H9 (cell line): Measurements from ENCODE around the gene IL18BP. TPM values are rescaled to one million over a fixed set of nuclear protein-coding genes. Genes with fewer than 3 reads are reported as not detected.

ENCODE experiments used
- DNase-seq: peaks from one replicate; pipeline ENCODE4 v3.0.0-alpha.2; 2017
- H2AFZ ChIP-seq: one replicate; pipeline ENCODE4 v1.6.1; 2013; ENCODE audit warnings: mild to moderate bottlenecking, low read length, control low read depth, moderate library complexity
- H2AK5ac ChIP-seq: 2 replicates; pipeline ENCODE4 v1.6.1; 2013; ENCODE audit warnings: low read length, control low read depth, mixed read lengths; ENCODE audit not compliant: insufficient read length
- H2BK120ac ChIP-seq: one replicate; pipeline ENCODE4 v1.6.1; 2013; ENCODE audit warnings: low read depth, mild to moderate bottlenecking, low read length, control low read depth, inconsistent platforms; ENCODE audit not compliant: poor library complexity, severe bottlenecking
- H2BK12ac ChIP-seq: 2 replicates; pipeline ENCODE4 v1.6.1; 2013; ENCODE audit warnings: low read length, control low read depth, mixed read lengths, low read depth; ENCODE audit not compliant: insufficient read length
- H2BK15ac ChIP-seq: 2 replicates; pipeline ENCODE4 v1.6.1; 2013; ENCODE audit warnings: low read depth, low read length, control low read depth
- H2BK20ac ChIP-seq: one replicate; pipeline ENCODE4 v1.6.1; 2013; ENCODE audit warnings: low read depth, mild to moderate bottlenecking, low read length, control low read depth, inconsistent platforms; ENCODE audit not compliant: poor library complexity, severe bottlenecking
- H2BK5ac ChIP-seq: 2 replicates; pipeline ENCODE4 v1.6.1; 2013; ENCODE audit warnings: low read length, control low read depth, mixed read lengths; ENCODE audit not compliant: insufficient read length
- H3K14ac ChIP-seq: 2 replicates; pipeline ENCODE4 v1.6.1; 2013; ENCODE audit warnings: low read length, control low read depth; ENCODE audit not compliant: insufficient read depth
- H3K18ac ChIP-seq: 2 replicates; pipeline ENCODE4 v1.6.1; 2013; ENCODE audit warnings: low read depth, mild to moderate bottlenecking, mixed read lengths, low read length, control low read depth; ENCODE audit not compliant: insufficient read length
- H3K23ac ChIP-seq: 2 replicates; pipeline ENCODE4 v1.6.1; 2013; ENCODE audit warnings: low read length, control low read depth, mixed read lengths, low read depth; ENCODE audit not compliant: insufficient read length
- H3K23me2 ChIP-seq: 2 replicates; pipeline ENCODE4 v1.6.1; 2013; ENCODE audit warnings: low read depth, mild to moderate bottlenecking, mixed read lengths, low read length, control low read depth; ENCODE audit not compliant: insufficient read length, poor library complexity, severe bottlenecking
- H3K27ac ChIP-seq: 2 replicates; pipeline ENCODE4 v1.5.1; 2013; ENCODE audit warnings: low read length, control low read depth, mixed read lengths, low read depth; ENCODE audit not compliant: insufficient read length
- H3K27me3 ChIP-seq: 2 replicates; pipeline ENCODE4 v1.6.1; 2013; ENCODE audit warnings: low read length, control low read depth, inconsistent platforms; ENCODE audit not compliant: insufficient read depth
- H3K4ac ChIP-seq: 2 replicates; pipeline ENCODE4 v1.6.1; 2013; ENCODE audit warnings: low read depth, mild to moderate bottlenecking, control low read depth, inconsistent platforms, low read length, moderate library complexity
- H3K4me1 ChIP-seq: 2 replicates; pipeline ENCODE4 v1.6.1; 2013; ENCODE audit warnings: low read length, control low read depth, inconsistent platforms; ENCODE audit not compliant: insufficient read depth
- H3K4me2 ChIP-seq: 2 replicates; pipeline ENCODE4 v1.6.1; 2013; ENCODE audit warnings: low read length, control low read depth, mixed read lengths; ENCODE audit not compliant: insufficient read length, insufficient read depth
- H3K56ac ChIP-seq: 2 replicates; pipeline ENCODE4 v1.6.1; 2013; ENCODE audit warnings: low read depth, mild to moderate bottlenecking, mixed read lengths, low read length, control low read depth; ENCODE audit not compliant: insufficient read length
- H3K79me1 ChIP-seq: 2 replicates; pipeline ENCODE4 v1.6.1; 2013; ENCODE audit warnings: low read depth, mild to moderate bottlenecking, moderate library complexity, low read length, control low read depth, inconsistent platforms; ENCODE audit not compliant: insufficient read depth, poor library complexity, severe bottlenecking
- H3K79me2 ChIP-seq: 2 replicates; pipeline ENCODE4 v1.6.1; 2013; ENCODE audit warnings: low read length, control low read depth, inconsistent platforms; ENCODE audit not compliant: insufficient read depth
- H3K9ac ChIP-seq: 2 replicates; pipeline ENCODE4 v1.6.1; 2013; ENCODE audit warnings: low read length, control low read depth, mixed read lengths; ENCODE audit not compliant: insufficient read length; ENCODE audit errors: extremely low read depth
- H3K9me3 ChIP-seq: one replicate; pipeline ENCODE4 v1.6.1; 2013; ENCODE audit warnings: low read depth, low read length, inconsistent platforms; ENCODE audit not compliant: control insufficient read depth
- H3T11ph ChIP-seq: one replicate; pipeline ENCODE4 v1.6.1; 2013; ENCODE audit warnings: mild to moderate bottlenecking, low read length, control low read depth, inconsistent platforms
- H4K20me1 ChIP-seq: one replicate; pipeline ENCODE4 v1.6.1; 2013; ENCODE audit not compliant: control insufficient read depth, insufficient read length, insufficient read depth
- H4K5ac ChIP-seq: 2 replicates; pipeline ENCODE4 v1.6.1; 2013; ENCODE audit warnings: low read depth, mild to moderate bottlenecking, mixed read lengths, low read length, control low read depth; ENCODE audit not compliant: insufficient read length
- H4K8ac ChIP-seq: replicated peaks from 2 replicates; pipeline ENCODE4 v1.6.1; 2013; ENCODE audit warnings: low read length, control low read depth, mixed read lengths, low read depth; ENCODE audit not compliant: insufficient read length
- H4K91ac ChIP-seq: 2 replicates; pipeline ENCODE4 v1.6.1; 2013; ENCODE audit warnings: low read depth, mild to moderate bottlenecking, moderate library complexity, mixed read lengths, low read length, control low read depth; ENCODE audit not compliant: insufficient read length
- H3K27ac Mint-ChIP-seq, 3 experiments: 2 replicates in 2 of 3; 3 replicates in 1 of 3; pipeline ENCODE4 v1.8.0; 2020 to 2021; ENCODE audit warnings: mixed read lengths in 3 of 3, mild to moderate bottlenecking in 1 of 3, moderate library complexity in 1 of 3
- H3K27me3 Mint-ChIP-seq: 2 replicates; pipeline ENCODE4 v1.8.0; 2021; ENCODE audit warnings: low read depth, mild to moderate bottlenecking, moderate library complexity, mixed read lengths
- H3K36me3 Mint-ChIP-seq, 3 experiments: 2 replicates in 2 of 3; 3 replicates in 1 of 3; pipeline ENCODE4 v1.8.0; 2020 to 2021; ENCODE audit warnings: low read depth in 3 of 3, mixed read lengths in 3 of 3; ENCODE audit not compliant: insufficient read depth in 1 of 3
- H3K4me1 Mint-ChIP-seq, 2 experiments: 2 replicates each; pipeline ENCODE4 v1.8.0; 2020; ENCODE audit warnings: mixed read lengths in 2 of 2
- H3K4me3 Mint-ChIP-seq, 2 experiments: 2 replicates in 1 of 2; 3 replicates in 1 of 2; pipeline ENCODE4 v1.8.0; 2020 to 2021; ENCODE audit warnings: mild to moderate bottlenecking in 2 of 2, mixed read lengths in 2 of 2, moderate library complexity in 1 of 2
- H3K9me3 Mint-ChIP-seq, 2 experiments: 2 replicates in 1 of 2; 3 replicates in 1 of 2; pipeline ENCODE4 v1.8.0; 2020; ENCODE audit warnings: mild to moderate bottlenecking in 2 of 2, mixed read lengths in 2 of 2, moderate library complexity in 1 of 2
- CTCF ChIP-seq: fragments of 200-600 bp; sonication (generic); conservative IDR thresholded peaks from 3 replicates; pipeline ENCODE4 v1.8.0; 2021; ENCODE audit warnings: antibody characterized with exemption, mild to moderate bottlenecking
- WGBS: extraction: QIAGEN DNeasy Blood & Tissue Kit; methylation state at CpG from one replicate; pipeline ENCODE4 v1.1.7; 2013; ENCODE audit warnings: missing lambda C conversion rate, low lambda C conversion rate, mixed read lengths; ENCODE audit not compliant: insufficient read length; ENCODE audit errors: extremely low coverage; 5-methylcytosine and 5-hydroxymethylcytosine counted together
- total RNA-seq: library from RNA; stranded (reverse); gene quantifications from 2 replicates; pipeline ENCODE4 v1.2.1, GENCODE V29; 2021

Gene IL18BP
- total RNA-seq, 1 experiment from 2014 or later = 10.2 TPM

DNA sequence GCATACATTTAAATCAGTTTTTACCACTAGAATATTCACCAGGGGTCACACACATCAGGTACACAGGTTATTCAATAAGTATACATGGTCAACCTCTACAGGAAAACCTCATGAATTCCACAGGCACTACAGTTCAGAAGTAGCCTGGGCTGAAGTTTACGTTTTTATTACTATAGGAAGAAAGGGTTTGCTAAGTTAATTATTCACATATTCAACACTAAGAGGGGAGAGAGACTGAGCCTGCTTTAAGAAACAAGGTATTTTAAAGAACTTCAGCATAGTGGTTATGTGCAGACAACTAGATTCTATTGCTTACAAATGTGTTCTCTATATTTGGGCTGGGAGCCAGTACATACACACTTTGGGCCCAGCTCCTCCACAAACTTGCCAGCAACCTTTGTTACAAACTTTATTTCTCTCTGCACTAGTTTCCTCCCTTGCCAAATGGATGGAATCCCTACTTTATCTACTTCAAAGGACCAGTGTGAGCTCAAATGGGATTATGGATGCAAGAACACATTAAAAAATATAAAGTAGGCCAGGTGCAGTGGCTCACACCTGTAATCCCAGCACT lies 31.9 kb downstream of the IL18BP start:
- no CpG with 5 or more reads among the region's 1 CpG for WGBS
- Histone ChIP-seq H2BK5ac (no peak overlapping the region), H3K79me1 (no peaks in the 10 kb centered on the region), H3K27me3 (no peaks in the 10 kb centered on the region), H4K8ac (no peak overlapping the region), H3K56ac (no peak overlapping the region), H3K9ac (no peak overlapping the region), H3K18ac (no peak overlapping the region), H3K79me2 (no peaks in the 10 kb centered on the region), H3K23ac (no peak overlapping the region), H2BK15ac (no peak overlapping the region), H3K23me2 (no peaks in the 10 kb centered on the region), H3K27ac (no peak overlapping the region), H2BK12ac (no peak overlapping the region), H3K14ac (no peak overlapping the region), H3K4me2 (no peak overlapping the region), H2BK120ac (no peak overlapping the region), H4K91ac (no peak overlapping the region), H3T11ph (no peak overlapping the region), H4K20me1 (no peaks in the 10 kb centered on the region), H2AK5ac (no peak overlapping the region), H2AFZ (no peak overlapping the region), H3K4ac (no peak overlapping the region), H2BK20ac (no peak overlapping the region), H3K9me3 (no peaks in the 10 kb centered on the region), H3K4me1 (no peaks in the 10 kb centered on the region), H4K5ac (no peak overlapping the region)
- DNase-seq = no peak
- peaks cover 5 to 56% (median 39%) of the 10 kb centered on the region in 3 experiments; a peak in 6 of 7 replicates for H3K36me3 Mint-ChIP-seq
- H3K4me3 Mint-ChIP-seq = no peak overlapping the region
- no peak overlapping the region; a peak in 1 of 7 replicates for H3K27ac Mint-ChIP-seq
- H3K4me1 Mint-ChIP-seq = peaks cover 6 to 7% of the 10 kb centered on the region in 2 experiments
- TF ChIP-seq CTCF = no peak
- no peaks in the 10 kb centered on the region for H3K27me3 Mint-ChIP-seq
- no peaks in the 10 kb centered on the region for H3K9me3 Mint-ChIP-seq
